HepG2 (cell line): ENCODE measurements around the gene MLST8. TPM values are rescaled to one million over a fixed set of nuclear protein-coding genes. Genes with fewer than 3 reads are reported as not detected.
A peak's percentile ranks its signal among the peaks of the same experiment; 100 is the strongest.

Source experiments
- BCL3 ChIP-seq: sonication (generic); formaldehyde crosslinking; IDR thresholded peaks from 2 replicates; pipeline ENCODE4 v1.5.1; 2020; ENCODE audit warnings: mild to moderate bottlenecking, missing genetic modification reagents, moderate library complexity
- KMT2B ChIP-seq: IDR thresholded peaks from 2 replicates; pipeline ENCODE4 v1.6.1; 2016; ENCODE audit warnings: missing genetic modification reagents, missing compliant biosample characterization
- MLX ChIP-seq: IDR thresholded peaks from 2 replicates; pipeline ENCODE4 v1.6.1; 2016
- MXD4 ChIP-seq: IDR thresholded peaks from 2 replicates; pipeline ENCODE4 v1.6.1; 2016; ENCODE audit warnings: mild to moderate bottlenecking, missing biosample characterization, missing genetic modification reagents
- POLR2AphosphoS5 ChIP-seq: IDR thresholded peaks from 2 replicates; pipeline ENCODE4 v1.6.1; 2012; ENCODE audit warnings: low read depth, low read length
- SIN3B ChIP-seq: fragments of 150-350 bp; IDR thresholded peaks from 2 replicates; pipeline ENCODE4 v1.6.1; 2014; ENCODE audit warnings: low read length
- SNAI1 ChIP-seq: sonication (generic); formaldehyde crosslinking; IDR thresholded peaks from 2 replicates; pipeline ENCODE4 v1.5.0; 2020; ENCODE audit warnings: mild to moderate bottlenecking, missing genetic modification reagents, borderline replicate concordance
- SP140L ChIP-seq: sonication (generic); formaldehyde crosslinking; IDR thresholded peaks from 2 replicates; pipeline ENCODE4 v1.4.0; 2020; ENCODE audit warnings: missing genetic modification reagents, borderline replicate concordance
- ZBTB42 ChIP-seq: sonication (generic); formaldehyde crosslinking; IDR thresholded peaks from 2 replicates; pipeline ENCODE4 v1.5.0; 2020; ENCODE audit warnings: mild to moderate bottlenecking, missing genetic modification reagents
- ZFP82 ChIP-seq: sonication (generic); formaldehyde crosslinking; IDR thresholded peaks from 2 replicates; pipeline ENCODE4 v1.5.1; 2020; ENCODE audit warnings: mild to moderate bottlenecking, missing genetic modification reagents, borderline replicate concordance
- ZMYM4 ChIP-seq: sonication (generic); formaldehyde crosslinking; IDR thresholded peaks from 2 replicates; pipeline ENCODE4 v1.8.1; 2023; ENCODE audit warnings: mild to moderate bottlenecking, missing genetic modification reagents
- ZNF335 ChIP-seq: sonication (generic); formaldehyde crosslinking; IDR thresholded peaks from 2 replicates; pipeline ENCODE4 v1.4.0; 2020; ENCODE audit warnings: missing genetic modification reagents
- ZNF737 ChIP-seq: sonication (generic); formaldehyde crosslinking; IDR thresholded peaks from 2 replicates; pipeline ENCODE4 v1.5.0; 2020; ENCODE audit warnings: missing genetic modification reagents, mild to moderate bottlenecking, borderline replicate concordance
- polyA plus RNA-seq, 8 experiments: library from polyadenylated mRNA; depleted of rRNA in 3 of 8; stranded (reverse) in 7 of 8; unstranded in 1 of 8; fragments of >200 nt; fragmentation: Illumina TruSeq in 4 of 8; extraction: Trizol in 4 of 8; gene quantifications; 2 replicates each; pipeline versions ENCODE4 v1.2.1 to v1.2.3, GENCODE V29; 2011 to 2016; ENCODE audit warnings: low read depth in 4 of 8, missing spikeins in 1 of 8, mixed read lengths in 1 of 8; ENCODE audit not compliant: insufficient read depth in 1 of 8
- total RNA-seq, 5 experiments: library from RNA; depleted of rRNA; stranded (reverse); fragments of >200 nt; fragmentation: Illumina TruSeq; extraction: Trizol; gene quantifications; 2 replicates each; pipeline ENCODE4 v1.2.3, GENCODE V29; 2016; ENCODE audit warnings: low read depth in 1 of 5
- TF ChIP-seq, protein P1 (sequence below): IDR thresholded peaks from 2 replicates; pipeline ENCODE4 v1.6.1; 2016; ENCODE audit warnings: low read depth, borderline replicate concordance
- TF ChIP-seq, protein P2 (sequence below): sonication (generic); formaldehyde crosslinking; IDR thresholded peaks from 2 replicates; pipeline ENCODE4 v1.8.0; 2022; ENCODE audit warnings: mild to moderate bottlenecking, missing genetic modification reagents, moderate library complexity
- TF ChIP-seq, protein P3 (sequence below): sonication (generic); formaldehyde crosslinking; IDR thresholded peaks from 2 replicates; pipeline ENCODE4 v1.4.0; 2020; ENCODE audit warnings: low read depth, missing genetic modification reagents
- TF ChIP-seq, protein P4 (sequence below), 2 experiments: IDR thresholded peaks; 2 replicates each; pipeline ENCODE4 v1.6.1; 2011 to 2012; ENCODE audit warnings: low read length in 2 of 2, borderline replicate concordance in 1 of 2, low read depth in 1 of 2, mild to moderate bottlenecking in 1 of 2, moderate library complexity in 1 of 2

The MLST8 gene
- total and polyA plus RNA-seq, 2 of the 13 experiments (the other 11 are each of a cell fraction or from before 2014, with no cell fraction given) = 30.8 to 72.7 TPM

- TF ChIP-seq ZFP82 (no peak; the same call in 1 of the 2 replicates), KMT2B (CRISPR knock-in tag) (peak; percentile 83), SP140L (CRISPR knock-in tag) (no peak; the same call in 1 of the 2 replicates), ZMYM4 (CRISPR knock-in tag) (peak; percentile 81), ZNF737 (no peak), SIN3B (peak; percentile 77), POLR2AphosphoS5 (peak; percentile 72), ZBTB42 (CRISPR knock-in tag) (no peak), MXD4 (CRISPR knock-in tag) (peak; percentile 52; the same call in 1 of the 2 replicates), ZNF335 (CRISPR knock-in tag) (no peak), SNAI1 (peak; percentile 96), BCL3 (peak; percentile 86), MLX (CRISPR knock-in tag) (peak; percentile 76)
- TF ChIP-seq, protein P1, sequence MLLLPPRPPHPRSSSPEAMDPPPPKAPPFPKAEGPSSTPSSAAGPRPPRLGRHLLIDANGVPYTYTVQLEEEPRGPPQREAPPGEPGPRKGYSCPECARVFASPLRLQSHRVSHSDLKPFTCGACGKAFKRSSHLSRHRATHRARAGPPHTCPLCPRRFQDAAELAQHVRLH = peak; percentile 62; the same call in 1 of the 2 replicates
- TF ChIP-seq, protein P2, sequence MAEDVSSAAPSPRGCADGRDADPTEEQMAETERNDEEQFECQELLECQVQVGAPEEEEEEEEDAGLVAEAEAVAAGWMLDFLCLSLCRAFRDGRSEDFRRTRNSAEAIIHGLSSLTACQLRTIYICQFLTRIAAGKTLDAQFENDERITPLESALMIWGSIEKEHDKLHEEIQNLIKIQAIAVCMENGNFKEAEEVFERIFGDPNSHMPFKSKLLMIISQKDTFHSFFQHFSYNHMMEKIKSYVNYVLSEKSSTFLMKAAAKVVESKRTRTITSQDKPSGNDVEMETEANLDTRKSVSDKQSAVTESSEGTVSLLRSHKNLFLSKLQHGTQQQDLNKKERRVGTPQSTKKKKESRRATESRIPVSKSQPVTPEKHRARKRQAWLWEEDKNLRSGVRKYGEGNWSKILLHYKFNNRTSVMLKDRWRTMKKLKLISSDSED (CRISPR knock-in tag) = 0 out of 2 replicates have a peak, but pooled peaks have one; percentile 56
- TF ChIP-seq, protein P3, sequence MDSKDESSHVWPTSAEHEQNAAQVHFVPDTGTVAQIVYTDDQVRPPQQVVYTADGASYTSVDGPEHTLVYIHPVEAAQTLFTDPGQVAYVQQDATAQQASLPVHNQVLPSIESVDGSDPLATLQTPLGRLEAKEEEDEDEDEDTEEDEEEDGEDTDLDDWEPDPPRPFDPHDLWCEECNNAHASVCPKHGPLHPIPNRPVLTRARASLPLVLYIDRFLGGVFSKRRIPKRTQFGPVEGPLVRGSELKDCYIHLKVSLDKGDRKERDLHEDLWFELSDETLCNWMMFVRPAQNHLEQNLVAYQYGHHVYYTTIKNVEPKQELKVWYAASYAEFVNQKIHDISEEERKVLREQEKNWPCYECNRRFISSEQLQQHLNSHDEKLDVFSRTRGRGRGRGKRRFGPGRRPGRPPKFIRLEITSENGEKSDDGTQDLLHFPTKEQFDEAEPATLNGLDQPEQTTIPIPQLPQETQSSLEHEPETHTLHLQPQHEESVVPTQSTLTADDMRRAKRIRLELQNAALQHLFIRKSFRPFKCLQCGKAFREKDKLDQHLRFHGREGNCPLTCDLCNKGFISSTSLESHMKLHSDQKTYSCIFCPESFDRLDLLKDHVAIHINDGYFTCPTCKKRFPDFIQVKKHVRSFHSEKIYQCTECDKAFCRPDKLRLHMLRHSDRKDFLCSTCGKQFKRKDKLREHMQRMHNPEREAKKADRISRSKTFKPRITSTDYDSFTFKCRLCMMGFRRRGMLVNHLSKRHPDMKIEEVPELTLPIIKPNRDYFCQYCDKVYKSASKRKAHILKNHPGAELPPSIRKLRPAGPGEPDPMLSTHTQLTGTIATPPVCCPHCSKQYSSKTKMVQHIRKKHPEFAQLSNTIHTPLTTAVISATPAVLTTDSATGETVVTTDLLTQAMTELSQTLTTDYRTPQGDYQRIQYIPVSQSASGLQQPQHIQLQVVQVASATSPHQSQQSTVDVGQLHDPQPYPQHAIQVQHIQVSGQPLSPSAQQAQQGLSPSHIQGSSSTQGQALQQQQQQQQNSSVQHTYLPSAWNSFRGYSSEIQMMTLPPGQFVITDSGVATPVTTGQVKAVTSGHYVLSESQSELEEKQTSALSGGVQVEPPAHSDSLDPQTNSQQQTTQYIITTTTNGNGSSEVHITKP = peak; percentile 100
- TF ChIP-seq, protein P4, sequence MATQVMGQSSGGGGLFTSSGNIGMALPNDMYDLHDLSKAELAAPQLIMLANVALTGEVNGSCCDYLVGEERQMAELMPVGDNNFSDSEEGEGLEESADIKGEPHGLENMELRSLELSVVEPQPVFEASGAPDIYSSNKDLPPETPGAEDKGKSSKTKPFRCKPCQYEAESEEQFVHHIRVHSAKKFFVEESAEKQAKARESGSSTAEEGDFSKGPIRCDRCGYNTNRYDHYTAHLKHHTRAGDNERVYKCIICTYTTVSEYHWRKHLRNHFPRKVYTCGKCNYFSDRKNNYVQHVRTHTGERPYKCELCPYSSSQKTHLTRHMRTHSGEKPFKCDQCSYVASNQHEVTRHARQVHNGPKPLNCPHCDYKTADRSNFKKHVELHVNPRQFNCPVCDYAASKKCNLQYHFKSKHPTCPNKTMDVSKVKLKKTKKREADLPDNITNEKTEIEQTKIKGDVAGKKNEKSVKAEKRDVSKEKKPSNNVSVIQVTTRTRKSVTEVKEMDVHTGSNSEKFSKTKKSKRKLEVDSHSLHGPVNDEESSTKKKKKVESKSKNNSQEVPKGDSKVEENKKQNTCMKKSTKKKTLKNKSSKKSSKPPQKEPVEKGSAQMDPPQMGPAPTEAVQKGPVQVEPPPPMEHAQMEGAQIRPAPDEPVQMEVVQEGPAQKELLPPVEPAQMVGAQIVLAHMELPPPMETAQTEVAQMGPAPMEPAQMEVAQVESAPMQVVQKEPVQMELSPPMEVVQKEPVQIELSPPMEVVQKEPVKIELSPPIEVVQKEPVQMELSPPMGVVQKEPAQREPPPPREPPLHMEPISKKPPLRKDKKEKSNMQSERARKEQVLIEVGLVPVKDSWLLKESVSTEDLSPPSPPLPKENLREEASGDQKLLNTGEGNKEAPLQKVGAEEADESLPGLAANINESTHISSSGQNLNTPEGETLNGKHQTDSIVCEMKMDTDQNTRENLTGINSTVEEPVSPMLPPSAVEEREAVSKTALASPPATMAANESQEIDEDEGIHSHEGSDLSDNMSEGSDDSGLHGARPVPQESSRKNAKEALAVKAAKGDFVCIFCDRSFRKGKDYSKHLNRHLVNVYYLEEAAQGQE (IDR thresholded peaks at IDR 0.05; ENCODE audit: borderline replicate concordance in 1 of 2, low read depth in 1 of 2, low read length in 2 of 2) = peak in 1 of 2 experiments; percentile 61; a peak in 1 of 4 replicates
Observed at GRCh38 chr16:2205104-2205966, at the start of gene MLST8 (continued).
